Glutamatergic neuron (in vitro differentiated cells): Measurements from ENCODE around the gene CYP26B1. TPM values are rescaled to one million over a fixed set of nuclear protein-coding genes. Genes with fewer than 3 reads are reported as not detected.

ENCODE experiments used
- DNase-seq: peaks from one replicate; pipeline ENCODE4 v3.0.0; 2022
- H3K27ac Mint-ChIP-seq: one replicate; pipeline ENCODE4 v1.8.0; 2020; ENCODE audit warnings: mild to moderate bottlenecking, mixed read lengths, inconsistent platforms; ENCODE audit not compliant: unreplicated experiment
- H3K27me3 Mint-ChIP-seq: one replicate; pipeline ENCODE4 v1.8.0; 2020; ENCODE audit warnings: mild to moderate bottlenecking, moderate library complexity, mixed read lengths, inconsistent platforms; ENCODE audit not compliant: unreplicated experiment
- H3K36me3 Mint-ChIP-seq: one replicate; pipeline ENCODE4 v1.8.0; 2020; ENCODE audit warnings: mild to moderate bottlenecking, mixed read lengths, inconsistent platforms; ENCODE audit not compliant: unreplicated experiment
- H3K4me1 Mint-ChIP-seq: one replicate; pipeline ENCODE4 v1.8.0; 2020; ENCODE audit warnings: mild to moderate bottlenecking, low read depth, mixed read lengths, inconsistent platforms; ENCODE audit not compliant: unreplicated experiment
- H3K4me3 Mint-ChIP-seq: one replicate; pipeline ENCODE4 v1.8.0; 2020; ENCODE audit warnings: mild to moderate bottlenecking, mixed read lengths, inconsistent platforms; ENCODE audit not compliant: unreplicated experiment
- H3K9me3 Mint-ChIP-seq: one replicate; pipeline ENCODE4 v1.8.0; 2020; ENCODE audit warnings: mild to moderate bottlenecking, moderate library complexity, mixed read lengths, inconsistent platforms; ENCODE audit not compliant: unreplicated experiment
- CTCF ChIP-seq: fragments of 200-600 bp; sonication (generic); IDR thresholded peaks from one replicate; pipeline ENCODE4 v1.5.0; 2021; ENCODE audit not compliant: partially characterized antibody, unreplicated experiment
- total RNA-seq: library from RNA; stranded (reverse); fragmentation: NEBNext Ultra II Directional; extraction: Animal tissue kit (Norgen Biotek cat#: 25700); gene quantifications from one replicate; pipeline ENCODE4 v1.2.1, GENCODE V29; 2021; ENCODE audit not compliant: unreplicated experiment

CYP26B1 gene
- total RNA-seq, 1 donor from 2014 or later = 9.7 TPM

GRCh38 chr2:72165792-72166191 is 18.1 kb upstream of the CYP26B1 start:
- H3K27ac Mint-ChIP-seq = no peak overlapping the region
- H3K9me3 Mint-ChIP-seq = no peaks in the 10 kb centered on the region
- no peak for TF ChIP-seq CTCF
- H3K4me3 Mint-ChIP-seq = no peak overlapping the region
- H3K4me1 Mint-ChIP-seq = peaks cover 4% of the 10 kb centered on the region
- H3K27me3 Mint-ChIP-seq = no peaks in the 10 kb centered on the region
- DNase-seq = no peak
- H3K36me3 Mint-ChIP-seq = no peaks in the 10 kb centered on the region

GRCh38 chr2:72162574-72162973 is 14.9 kb upstream of the CYP26B1 start:
- Mint-ChIP-seq H3K4me1 (peaks cover 6% of the 10 kb centered on the region), H3K9me3 (peaks cover 2% of the 10 kb centered on the region), H3K27ac (no peak overlapping the region), H3K4me3 (no peak overlapping the region), H3K36me3 (no peaks in the 10 kb centered on the region), H3K27me3 (no peaks in the 10 kb centered on the region)
- no peak for DNase-seq
- no peak for TF ChIP-seq CTCF

GRCh38 chr2:72159211-72159993 is 11.7 kb upstream of the CYP26B1 start:
- Mint-ChIP-seq H3K4me3 (no peak overlapping the region), H3K27ac (no peak overlapping the region), H3K27me3 (no peaks in the 10 kb centered on the region)

GRCh38 chr2:72157871-72158771 is 10.5 kb upstream of the CYP26B1 start:
- no peaks in the 10 kb centered on the region for H3K27me3 Mint-ChIP-seq
- H3K4me1 Mint-ChIP-seq = peaks cover 6% of the 10 kb centered on the region
- no peak overlapping the region for H3K27ac Mint-ChIP-seq
- H3K36me3 Mint-ChIP-seq = no peaks in the 10 kb centered on the region
- H3K4me3 Mint-ChIP-seq = no peak overlapping the region
- no peak for DNase-seq
- H3K9me3 Mint-ChIP-seq = peaks cover 2% of the 10 kb centered on the region
- TF ChIP-seq CTCF = no peak

More at GRCh38 chr2:72159211-72159993, 11.7 kb upstream of the CYP26B1 start:
- peaks cover 2% of the 10 kb centered on the region for H3K9me3 Mint-ChIP-seq
- no peaks in the 10 kb centered on the region for H3K36me3 Mint-ChIP-seq
- no peak for TF ChIP-seq CTCF
- no peak for DNase-seq
- H3K4me1 Mint-ChIP-seq = peaks cover 6% of the 10 kb centered on the region
